SHP77 treated with DMSO at 0.1 percent for 48 hours (cell line): Measurements from ENCODE around the gene RIC1.
"Not testable (repeated sequence)": the region's sequence is repeated elsewhere in the genome, so short reads cannot be mapped to it uniquely, and the experiment has no call there.

Experiments
- DNase-seq: peaks from one replicate; lab custom pipeline; 2025; lab: John Stamatoyannopoulos, UW

Gene RIC1

GRCh38 chr9:5787759-5788302 lies 158.9 kb downstream of the RIC1 start:
- no peak for DNase-seq

- DNase-seq = no peak
Measured at GRCh38 chr9:5789489-5789888, 160.6 kb downstream of the RIC1 start.

- DNase-seq = no peak
Measured at GRCh38 chr9:5790923-5791322, 162.0 kb downstream of the RIC1 start.

- no peak for DNase-seq
Measured at GRCh38 chr9:5791870-5792269, 163.0 kb downstream of the RIC1 start.

- no peak for DNase-seq
Measured at GRCh38 chr9:5793812-5794211, 164.9 kb downstream of the RIC1 start.

- no peak for DNase-seq
Measured at GRCh38 chr9:5796298-5796697, 167.4 kb downstream of the RIC1 start.

- no peak for DNase-seq
Measured at GRCh38 chr9:5798581-5798980, 169.7 kb downstream of the RIC1 start.

- DNase-seq = no peak
Measured at GRCh38 chr9:5799314-5799713, 170.4 kb downstream of the RIC1 start.

- DNase-seq = not testable (repeated sequence)
Measured at GRCh38 chr9:5800378-5800777, 171.5 kb downstream of the RIC1 start.

GRCh38 chr9:5800969-5801738 lies 172.2 kb downstream of the RIC1 start:
- DNase-seq = no peak

GRCh38 chr9:5801739-5802113 lies 172.8 kb downstream of the RIC1 start:
- no peak for DNase-seq

GRCh38 chr9:5805478-5805877 lies 176.6 kb downstream of the RIC1 start:
- DNase-seq = no peak

- DNase-seq = no peak
Measured at GRCh38 chr9:5811751-5812150, 182.8 kb downstream of the RIC1 start.

- no peak for DNase-seq
Measured at GRCh38 chr9:5813824-5814223, 184.9 kb downstream of the RIC1 start.

GRCh38 chr9:5815461-5815860 lies 186.6 kb downstream of the RIC1 start:
- no peak for DNase-seq

- DNase-seq = no peak
Measured at GRCh38 chr9:5817862-5818261, 189.0 kb downstream of the RIC1 start.

- DNase-seq = no peak
Measured at GRCh38 chr9:5818424-5819142, 189.7 kb downstream of the RIC1 start.

- DNase-seq = no peak
Measured at GRCh38 chr9:5819174-5819573, 190.3 kb downstream of the RIC1 start.

GRCh38 chr9:5820425-5820824 lies 191.5 kb downstream of the RIC1 start:
- DNase-seq = no peak

- no peak for DNase-seq
Measured at GRCh38 chr9:5825223-5825622, 196.3 kb downstream of the RIC1 start.
